GM18508 (cell line): ENCODE data around the gene RIPK4.
"Not testable (repeated sequence)": the region's sequence is repeated elsewhere in the genome, so short reads cannot be mapped to it uniquely, and the experiment has no call there.

ENCODE experiments used
- ATAC-seq: cut with Tn5 transposase; IDR thresholded peaks from one replicate; pipeline ENCODE4 v1.9.1; 2021; ENCODE audit warnings: moderate number of reproducible peaks; ENCODE audit not compliant: insufficient read depth, unreplicated experiment

Gene RIPK4

DNA sequence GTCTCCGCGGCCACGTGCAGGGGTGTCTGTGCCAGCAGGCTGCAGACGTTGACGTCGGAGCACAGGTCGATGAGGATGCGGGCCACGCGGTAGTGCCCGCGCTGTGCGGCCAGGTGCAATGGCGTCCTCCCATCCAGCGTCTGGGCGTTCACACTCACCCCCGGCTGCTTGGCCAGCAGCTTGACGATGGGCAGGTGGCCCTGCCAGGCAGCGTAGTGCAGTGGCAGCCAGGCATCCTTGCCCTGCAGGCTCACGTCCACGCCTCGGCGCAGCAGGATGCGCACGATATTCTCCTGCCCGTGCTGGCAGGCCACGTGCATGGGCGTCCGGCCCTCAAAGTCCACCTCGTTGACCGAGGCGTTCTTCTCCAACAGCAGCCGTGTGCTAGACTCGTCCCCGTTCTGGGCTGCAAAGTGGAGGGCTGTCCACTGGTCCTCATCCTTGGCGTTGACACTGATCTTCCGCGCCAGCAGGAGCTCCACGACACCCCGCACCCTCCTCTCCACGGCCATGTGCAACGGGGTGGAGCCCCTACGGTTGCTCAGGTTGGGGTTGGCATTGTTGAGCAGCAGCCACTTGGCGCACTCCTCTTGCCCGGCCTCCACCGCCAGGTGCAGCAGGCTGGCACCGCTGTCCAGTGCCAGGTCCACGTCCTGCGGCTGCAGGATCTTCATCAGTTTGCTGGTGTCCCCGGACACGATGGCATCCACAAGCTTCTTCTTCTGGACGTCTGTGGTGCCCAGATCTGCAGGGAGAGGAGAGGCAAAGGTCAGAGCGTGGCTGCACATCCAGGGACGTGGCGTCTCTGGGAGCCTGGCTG lies 25.4 kb downstream of the RIPK4 start:
- ATAC-seq, result no peak

DNA sequence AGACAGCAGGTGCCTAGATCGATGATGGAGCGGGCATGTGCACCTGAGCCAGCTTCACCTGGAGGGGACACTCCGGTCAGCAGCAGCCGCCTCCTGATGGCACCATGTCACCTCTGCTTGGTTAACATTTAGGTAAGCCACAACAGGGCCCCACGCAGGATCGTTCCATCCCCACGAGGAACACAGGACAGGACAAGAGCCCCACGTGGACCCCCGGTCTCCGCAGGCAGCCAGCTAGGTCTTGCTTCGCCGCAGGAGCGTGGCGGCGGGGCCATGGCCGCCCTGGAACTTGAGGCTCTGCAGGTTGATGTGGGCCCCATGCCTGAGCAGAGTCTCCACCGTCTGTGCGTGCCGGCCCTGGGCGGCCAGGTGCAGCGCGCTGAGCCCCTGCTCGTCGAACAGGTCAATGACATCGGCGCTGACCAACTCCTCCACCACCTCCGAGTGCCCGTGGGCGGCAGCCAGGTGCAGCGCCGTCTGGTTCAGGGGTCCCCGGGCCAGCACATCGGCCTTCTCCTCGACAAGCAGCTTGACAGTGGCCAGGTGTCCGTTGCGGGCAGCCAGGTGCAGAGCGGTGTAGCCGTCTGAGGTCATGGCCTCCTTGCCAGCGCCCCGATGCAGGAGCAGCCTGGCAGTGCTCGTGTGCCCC lies 26.1 kb downstream of the RIPK4 start:
- ATAC-seq, result no peak

DNA sequence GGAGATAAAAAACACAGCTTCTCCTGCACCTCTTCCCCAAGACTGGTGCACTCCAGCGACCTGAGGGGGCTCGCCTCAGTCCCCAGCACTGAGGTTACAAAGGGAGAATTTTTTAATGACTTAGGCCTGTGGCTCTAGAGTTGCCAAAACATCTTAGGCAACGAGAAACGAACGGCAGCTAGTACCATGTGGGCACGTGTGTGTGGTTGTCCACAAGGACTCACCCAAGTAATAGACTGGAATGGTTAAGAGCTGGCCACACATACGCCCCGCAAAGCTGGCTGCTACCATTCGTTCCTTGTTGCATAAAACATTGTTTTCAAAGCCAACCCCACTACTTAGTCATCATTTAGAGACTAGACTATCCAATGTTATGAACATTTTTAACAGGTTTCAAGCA lies 26.9 kb downstream of the RIPK4 start:
- ATAC-seq, result no peak

DNA sequence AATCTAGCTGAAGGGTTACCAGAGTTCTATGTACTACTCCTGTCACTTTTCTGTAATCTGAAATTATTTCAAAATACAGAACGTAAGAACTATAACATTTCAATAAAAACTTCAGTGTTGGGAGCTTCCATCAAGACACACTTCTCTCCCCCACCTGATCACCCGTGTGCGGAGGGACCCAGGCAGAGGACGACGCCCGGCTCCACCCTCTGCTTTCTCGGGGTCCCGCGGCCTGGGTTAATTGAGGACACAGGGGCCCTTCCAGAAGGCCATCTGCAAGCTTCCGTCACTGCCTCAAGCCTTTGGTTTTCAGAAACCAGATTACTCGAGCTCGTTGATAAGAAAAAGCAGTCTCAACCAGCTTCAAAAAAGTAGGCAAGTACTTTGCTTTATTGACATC lies 27.8 kb downstream of the RIPK4 start:
- no peak for ATAC-seq

DNA sequence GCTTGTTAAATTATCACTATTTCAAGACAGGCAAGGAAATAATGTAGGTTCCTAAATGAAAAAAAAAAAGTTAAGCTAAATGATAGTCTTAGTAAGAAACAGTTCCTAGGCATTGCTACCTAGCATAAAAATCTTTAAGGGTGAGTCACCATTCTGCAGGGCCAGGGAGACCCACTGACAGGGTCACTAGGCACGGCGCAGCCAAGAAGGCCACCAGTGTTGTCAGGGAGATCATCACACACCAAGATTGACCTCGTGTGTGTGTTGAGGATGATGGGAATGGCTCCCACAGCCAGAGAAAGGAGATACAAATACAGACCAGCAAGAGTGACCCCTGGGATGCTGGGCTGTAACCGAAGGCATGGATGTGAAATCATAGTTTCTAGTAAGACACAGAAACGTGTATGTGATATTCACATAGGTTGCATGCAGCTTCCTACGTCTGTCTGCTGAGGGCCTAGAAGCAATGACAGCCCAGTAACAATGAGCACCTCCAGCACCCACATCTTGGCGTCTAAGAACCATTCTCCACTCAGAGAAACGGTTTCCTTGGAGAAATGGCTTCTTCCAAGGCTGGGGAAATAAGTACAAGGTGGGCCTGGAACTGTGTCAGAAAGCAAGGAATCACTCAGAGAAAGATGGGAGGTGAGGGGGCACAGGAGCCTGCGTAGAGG lies 29.1 kb downstream of the RIPK4 start:
- ATAC-seq, result no peak

DNA sequence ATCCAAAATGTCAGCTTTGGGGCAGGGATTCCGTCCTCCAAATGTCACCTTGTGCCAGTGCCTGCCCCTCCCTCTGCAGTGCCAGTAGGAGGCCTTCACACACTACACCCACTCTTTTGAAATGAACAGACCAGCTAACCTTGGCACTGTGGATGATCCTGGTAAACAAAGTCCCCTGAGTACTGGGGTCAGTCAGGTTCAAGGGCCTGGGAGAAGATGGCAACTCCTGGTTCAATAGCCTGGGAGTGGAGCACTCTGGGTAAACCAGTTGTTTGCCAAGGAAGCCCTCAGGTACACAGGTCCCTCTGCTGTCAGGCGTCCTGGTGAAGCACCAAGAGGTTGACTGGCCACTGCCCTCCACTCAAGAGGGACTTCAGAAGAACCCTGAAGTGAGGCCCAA lies 30.4 kb downstream of the RIPK4 start:
- ATAC-seq, result no peak

DNA sequence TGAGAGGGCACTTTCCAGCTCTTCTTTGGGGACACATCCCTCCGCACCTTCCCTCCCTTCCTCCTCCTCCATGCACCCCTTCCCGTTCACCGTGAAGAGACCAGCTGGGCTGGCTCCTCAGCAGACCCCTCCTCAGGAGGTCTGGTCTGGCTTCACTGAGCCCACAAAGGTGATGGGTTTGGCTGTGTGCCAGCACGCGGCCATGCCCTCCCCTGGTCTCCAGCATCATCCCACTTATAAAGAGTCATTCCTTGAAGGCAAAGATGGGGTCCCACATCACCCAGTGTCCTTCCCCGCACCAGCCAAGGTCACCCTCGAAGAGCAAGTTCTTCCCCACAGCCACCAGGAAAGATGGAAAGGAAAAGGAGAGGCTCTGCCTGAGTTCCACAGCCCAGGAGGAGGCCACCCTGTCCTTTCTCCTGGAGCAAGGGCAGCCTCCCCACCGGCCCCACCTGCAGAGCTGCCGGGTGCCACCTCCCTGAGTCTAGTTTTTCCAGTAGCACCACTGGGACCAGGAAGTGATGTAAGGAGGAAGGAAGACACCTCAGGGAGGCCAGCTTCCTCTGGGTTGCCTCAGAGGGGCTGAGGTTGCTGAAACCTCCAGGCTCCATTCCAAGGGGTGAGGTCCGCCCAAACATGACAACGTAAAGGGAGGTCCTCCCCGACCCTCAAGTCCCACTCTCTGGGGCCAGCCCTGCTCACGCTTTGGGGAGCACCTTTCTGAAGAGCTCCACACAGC lies 32.7 kb downstream of the RIPK4 start:
- ATAC-seq, result no peak

DNA sequence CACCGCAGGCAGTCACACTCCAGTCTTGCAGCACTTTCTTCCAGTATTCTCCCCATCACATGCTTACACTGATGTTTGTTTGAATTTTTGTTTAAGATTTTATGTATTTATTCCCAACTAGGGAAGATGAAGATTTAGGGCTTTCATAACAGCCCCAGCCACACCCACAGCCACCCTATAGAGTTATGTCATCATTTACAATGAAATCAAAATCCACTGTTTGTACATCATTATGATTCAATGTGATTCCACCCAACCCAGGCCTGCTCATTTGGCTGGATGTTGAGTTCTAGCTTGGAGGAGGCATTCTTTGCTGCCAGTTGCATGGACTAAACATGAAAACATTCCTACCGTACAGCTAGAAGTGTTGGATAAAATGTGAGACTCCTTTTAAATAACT lies 35.8 kb downstream of the RIPK4 start:
- ATAC-seq, result no peak

DNA sequence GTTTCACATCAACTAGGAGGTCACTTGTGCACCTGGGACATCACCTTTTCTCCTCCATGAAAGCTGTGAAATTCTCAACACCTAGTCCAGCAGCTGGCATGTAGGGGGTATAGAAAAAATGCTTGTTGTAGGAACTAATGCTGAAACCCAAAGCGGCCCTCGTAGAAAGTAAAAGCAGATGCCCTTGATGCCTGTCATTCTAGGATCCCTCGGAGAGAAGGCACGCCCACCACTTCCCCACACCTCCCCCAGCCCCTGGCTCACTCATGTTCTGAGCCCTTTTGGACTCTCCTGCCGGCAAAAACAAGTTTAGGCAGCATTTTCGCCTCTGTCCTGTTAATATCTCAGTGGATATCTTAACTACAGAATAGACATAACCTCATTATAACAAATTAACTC lies 36.5 kb downstream of the RIPK4 start:
- ATAC-seq, result no peak

DNA sequence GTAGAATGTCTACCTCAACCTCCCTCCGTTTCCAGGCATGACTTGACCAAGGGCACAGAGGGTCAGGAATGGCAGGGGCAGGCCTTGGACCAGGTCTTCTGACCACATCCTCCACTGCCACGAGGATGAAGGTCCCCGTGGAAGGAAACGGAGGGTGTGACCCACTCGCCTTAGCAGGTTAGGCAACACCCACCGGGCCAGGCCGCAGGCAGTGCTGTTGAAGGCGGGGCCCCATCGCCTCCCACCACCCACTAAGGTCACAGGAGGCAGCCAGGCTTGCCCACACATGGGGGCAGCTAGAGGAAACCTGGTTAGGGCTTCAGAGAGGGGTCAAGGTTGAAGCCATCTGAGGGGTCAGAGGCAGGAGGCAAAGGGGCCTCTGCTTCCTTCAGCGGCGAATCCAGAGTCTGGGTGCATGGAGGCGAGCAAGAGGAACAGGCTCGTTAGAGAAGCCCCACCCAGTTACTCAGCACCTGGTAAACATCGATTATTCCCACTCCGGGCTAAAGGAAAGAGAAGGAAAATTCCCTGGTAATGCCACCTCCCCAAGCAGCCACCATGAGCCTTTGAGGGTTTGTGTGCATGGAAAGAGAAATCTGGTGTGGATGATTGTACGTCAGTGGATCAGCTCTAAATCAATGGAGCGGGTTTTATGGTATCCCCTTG lies 37.0 kb downstream of the RIPK4 start:
- no peak for ATAC-seq

DNA sequence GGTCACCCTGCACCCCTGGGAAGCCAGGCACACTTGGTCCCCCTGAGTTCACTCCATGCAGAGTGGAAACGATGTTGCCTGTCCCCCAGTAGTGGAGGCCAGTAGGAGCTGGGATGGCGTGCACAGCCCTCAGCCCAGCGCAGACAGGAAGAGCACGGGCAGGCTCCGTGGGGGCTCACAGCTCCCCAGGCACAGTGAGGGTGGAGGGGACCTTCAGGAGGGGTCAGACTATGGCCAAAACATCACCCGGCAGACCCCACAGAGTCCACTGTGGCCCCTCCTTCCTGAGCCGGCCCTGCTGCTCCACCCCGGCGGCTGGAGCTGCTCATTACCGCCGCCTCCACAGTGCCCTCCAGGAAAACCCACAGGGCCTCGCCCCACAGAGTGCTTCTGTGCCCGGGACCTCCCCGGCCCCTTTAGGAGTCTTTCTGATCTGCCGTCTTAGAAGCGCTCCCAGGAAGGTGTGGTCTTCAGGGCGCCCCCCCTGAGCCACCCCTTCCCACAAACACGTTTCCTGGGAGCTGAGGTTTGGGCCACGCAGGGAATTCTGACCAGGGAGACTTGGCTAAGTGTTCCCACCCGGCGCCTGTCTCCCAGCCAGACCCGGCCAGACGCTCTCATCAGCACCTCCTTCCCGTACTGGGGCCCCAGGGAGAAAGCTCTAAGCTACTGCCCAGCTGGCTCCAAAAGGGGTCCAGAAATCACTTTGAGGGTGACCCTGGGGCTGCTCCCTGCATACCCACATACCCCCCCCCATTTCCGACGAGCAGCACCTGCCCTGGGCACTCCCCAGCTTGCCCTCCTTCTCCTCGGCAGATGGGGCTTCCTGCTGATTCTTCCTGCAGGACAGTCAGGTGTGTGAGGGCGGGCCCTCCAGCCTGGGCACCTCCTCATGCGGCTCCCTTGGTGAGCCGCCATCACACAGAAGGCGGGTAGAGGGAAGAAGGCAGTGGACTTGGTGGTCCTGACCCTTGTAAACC lies 38.8 kb downstream of the RIPK4 start:
- ATAC-seq, result no peak

DNA sequence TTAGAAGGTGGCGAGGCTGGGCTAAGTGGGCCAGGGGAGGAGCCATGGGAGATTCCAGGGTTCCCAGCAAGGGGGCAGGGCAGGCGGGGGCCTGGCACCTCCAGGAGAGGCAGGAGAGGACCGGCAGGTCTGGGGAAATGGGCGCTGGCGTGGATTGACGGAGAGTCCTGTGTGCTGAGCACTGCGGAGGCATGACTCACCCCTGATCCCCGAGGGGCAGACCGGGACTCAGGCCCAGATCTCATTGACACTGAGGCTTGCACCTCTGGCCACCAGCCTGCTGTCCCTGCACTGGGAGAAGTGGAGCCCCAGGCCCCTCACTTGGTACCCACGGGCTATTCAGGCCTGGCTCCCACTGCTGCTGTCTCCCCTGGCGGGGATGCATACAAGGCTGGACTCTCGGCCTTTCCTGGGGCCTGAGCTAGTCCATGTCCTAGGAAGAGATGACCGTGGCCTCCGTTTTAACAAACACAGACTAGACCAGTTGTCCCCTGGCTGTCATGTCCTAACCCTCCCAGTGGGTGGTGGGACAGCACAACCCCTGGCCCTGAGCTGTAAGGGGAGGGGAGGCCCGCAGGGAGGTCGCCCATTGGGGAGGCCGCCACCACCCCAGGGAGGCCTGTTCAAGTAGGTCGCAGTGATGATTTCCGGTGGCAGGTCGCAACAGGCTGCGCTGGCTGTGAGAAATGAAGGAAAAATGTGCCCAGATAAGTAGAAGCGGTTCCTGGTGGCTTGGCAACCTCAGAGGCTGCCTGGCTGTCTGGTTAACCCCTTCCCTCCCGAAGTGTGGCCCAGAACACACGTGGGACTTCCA lies 39.7 kb downstream of the RIPK4 start:
- ATAC-seq, result no peak

DNA sequence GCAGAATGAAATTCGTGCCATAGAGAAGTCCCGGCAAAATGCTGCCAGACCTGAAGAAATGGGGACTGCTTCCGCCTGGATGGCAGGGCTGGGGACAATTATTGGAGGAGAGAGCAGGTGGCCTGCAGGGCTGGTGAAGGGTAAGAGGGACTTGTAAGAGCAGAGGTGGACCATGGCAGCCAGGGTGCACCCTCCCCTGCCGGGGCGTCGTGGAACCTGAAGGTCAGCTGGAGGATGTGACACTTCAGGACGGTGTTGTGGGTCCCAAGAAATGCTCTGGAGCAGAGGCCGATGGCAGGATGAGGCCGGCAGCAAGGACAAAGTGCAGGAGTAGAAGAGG lies 40.3 kb downstream of the RIPK4 start:
- ATAC-seq, result no peak

DNA sequence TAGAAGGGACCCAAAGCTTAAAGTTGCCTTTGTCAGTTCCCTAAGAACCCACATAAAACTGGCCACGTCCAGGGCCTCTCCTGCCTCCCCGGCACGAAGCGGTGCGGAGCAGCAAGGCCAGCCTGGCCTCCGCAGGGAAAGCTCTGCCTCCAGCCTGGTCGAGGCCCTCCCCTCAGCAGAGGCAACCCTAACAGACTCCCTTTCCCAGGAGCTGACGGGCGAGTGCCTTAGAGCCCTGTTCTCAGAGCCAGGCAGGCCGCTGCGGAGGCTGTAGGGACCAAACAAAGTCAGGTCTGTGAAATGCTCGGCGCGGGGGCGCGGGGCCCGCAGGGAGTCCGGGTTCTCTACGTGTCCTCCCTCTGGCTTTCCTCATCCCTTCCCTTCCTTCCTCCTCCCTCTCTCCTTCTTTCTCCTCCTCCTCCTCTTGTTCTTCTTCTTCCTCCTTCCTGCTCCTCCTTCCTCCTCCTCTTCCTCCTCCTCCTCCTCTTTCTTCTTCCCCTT lies 40.7 kb downstream of the RIPK4 start:
- no peak for ATAC-seq

DNA sequence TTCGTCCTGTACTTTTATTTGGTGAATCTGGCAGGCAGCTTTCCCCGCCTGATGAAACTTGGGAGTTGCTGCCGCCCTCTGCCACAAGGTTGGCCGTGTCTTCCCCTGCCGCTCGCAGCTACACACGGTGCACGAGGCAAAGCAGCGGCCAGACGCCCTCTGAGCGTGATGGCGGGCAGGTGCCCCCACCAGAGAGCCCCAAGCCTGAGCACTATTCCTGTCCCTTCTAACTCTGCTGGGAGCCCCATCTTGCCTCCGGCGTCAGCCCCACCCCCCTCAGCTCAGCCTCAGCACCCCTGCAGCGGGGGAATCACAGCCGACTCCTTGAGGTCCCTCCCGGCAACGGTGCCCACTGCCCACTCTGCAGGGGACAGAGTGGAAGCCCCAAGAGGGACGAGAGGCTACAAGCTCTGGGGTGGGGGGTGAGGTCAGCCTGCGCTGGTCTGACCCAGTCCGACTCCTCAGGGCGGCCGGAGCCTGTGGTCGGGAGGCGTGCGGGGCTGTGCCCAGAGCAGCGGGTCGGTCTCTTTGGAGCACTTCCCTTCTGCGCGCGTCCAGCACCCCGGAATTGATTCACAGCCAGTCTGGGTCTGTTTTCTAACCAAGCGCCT lies 41.3 kb downstream of the RIPK4 start:
- ATAC-seq, result no peak

DNA sequence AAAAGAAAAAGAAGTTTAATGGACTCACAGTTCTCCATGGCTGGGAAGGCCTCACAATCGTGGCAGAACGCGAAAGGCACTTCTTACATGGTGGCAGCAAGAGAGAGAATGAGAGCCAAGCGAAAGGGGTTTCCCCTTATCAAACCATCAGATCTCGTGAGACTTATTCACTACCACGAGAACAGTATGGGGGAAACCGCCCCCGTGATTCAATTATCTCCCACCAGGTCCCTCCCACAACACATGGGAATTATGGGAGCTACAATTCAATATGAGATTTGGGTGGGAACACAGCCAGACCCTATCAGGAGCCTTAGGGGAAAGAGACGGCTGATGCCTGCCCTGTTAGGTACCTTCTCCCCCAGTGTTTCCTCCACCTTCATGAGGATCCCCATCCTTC lies 43.0 kb downstream of the RIPK4 start:
- ATAC-seq, result not testable (repeated sequence)

DNA sequence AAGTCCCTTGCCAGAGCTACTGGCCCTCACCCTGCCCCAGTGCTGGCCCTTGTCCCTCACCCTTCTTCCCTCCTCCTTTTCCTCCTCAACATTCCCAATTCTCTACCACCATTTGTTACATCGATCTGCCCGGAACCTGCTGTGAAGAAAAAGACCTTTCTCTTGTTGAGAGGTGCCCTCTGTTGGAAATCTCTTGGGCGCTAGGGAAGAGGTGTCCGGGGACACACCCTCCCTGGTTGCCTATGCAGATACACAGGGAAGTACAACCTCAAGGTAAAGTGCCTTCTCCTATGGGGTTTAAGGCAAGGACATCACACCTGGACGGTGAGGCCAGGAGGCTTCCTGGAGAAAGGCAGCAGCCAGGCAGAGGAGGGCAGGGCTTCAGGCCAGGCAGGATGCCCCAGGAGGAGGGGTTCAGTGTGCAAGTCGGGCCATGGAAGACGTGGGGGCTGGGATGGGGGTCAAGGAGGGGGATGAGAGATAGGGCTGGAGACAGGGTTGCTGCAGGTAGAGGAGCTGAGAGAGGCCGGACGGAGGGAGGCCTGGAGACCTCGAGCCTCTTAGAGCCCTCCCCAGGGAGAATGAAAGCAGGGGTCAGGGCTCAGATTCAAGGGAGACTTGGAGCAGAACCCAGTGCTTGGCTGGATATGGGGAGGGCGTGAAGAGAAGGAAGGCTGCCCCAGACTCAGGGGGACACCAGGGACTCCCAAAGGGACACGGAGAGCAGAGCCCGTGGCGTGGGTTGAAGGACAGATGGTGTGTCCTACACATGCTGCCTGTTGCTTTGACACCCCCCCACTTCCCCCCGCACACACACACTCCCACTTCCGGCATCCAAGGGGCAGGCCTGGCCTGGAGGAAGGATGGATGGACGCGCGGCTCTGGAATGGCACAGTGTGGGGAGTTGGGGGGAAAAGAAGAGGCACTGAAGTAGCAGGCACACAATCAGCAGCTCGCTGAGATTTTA lies 44.5 kb downstream of the RIPK4 start:
- ATAC-seq, result no peak
